Measurements from ENCODE around the gene SFXN1.
A peak's percentile ranks its signal among the peaks of the same experiment; 100 is the strongest.

Gene SFXN1

GRCh38 chr5:175465282-175465681, 13.1 kb upstream of the SFXN1 start:
- no peak for DNase-seq (ENCODE audit: low read depth in 2 of 2)

- DNase-seq (ENCODE audit: low read depth in 2 of 2): no peak
Observed at GRCh38 chr5:175466700-175467318, 11.6 kb upstream of the SFXN1 start.

- DNase-seq (ENCODE audit: low read depth in 2 of 2): no peak
Observed at GRCh38 chr5:175467983-175468690, 10.2 kb upstream of the SFXN1 start.

- DNase-seq (ENCODE audit: low read depth in 2 of 2): no peak
Observed at GRCh38 chr5:175468892-175469291, 9.5 kb upstream of the SFXN1 start.

GRCh38 chr5:175469916-175470315, 8.4 kb upstream of the SFXN1 start:
- no peak for DNase-seq (ENCODE audit: low read depth in 2 of 2)

DNA sequence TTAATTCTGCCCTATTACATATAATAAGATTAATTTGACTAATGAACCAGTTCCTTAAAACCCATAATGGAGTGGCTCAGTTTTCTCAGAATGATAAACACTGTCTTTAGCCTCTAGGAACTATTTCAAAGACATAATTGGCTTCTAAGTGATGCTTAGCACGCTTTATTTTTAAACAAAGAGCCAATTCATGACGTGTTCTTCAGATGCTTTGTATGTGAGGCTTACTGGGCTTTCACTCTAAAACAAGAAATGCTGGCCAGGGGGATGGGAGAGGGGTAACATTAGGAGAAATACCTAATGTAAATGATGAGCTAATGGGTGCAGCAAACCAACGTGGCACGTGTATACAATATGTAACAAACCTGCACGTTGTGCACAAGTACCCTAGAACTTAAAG, 7.6 kb upstream of the SFXN1 start:
- DNase-seq (ENCODE audit: low read depth in 2 of 2): no peak

GRCh38 chr5:175471196-175471595, 7.2 kb upstream of the SFXN1 start:
- DNase-seq (ENCODE audit: low read depth in 2 of 2): no peak

DNA sequence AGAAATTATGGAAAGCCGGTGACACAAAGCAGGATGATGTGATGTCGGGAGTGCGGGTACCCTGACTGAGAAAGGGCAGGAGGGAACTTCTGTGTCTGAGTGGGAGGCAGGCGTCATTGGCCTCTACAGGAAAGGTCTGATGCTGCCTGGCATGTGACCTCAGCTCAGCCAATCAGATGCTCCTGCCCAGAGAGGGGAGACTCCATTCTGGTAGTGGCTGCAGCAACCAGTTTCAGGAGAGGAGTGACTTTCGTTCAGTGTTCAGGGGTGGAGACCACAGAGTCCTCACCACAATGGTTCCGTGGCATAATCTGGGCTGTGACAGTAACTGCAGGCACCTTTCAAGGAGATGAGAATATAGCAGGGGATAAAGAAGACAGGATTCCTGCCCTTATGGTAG, 6.7 kb upstream of the SFXN1 start:
- DNase-seq (ENCODE audit: low read depth in 2 of 2): peak; percentile 22 to 30

GRCh38 chr5:175472378-175472777, 6.0 kb upstream of the SFXN1 start:
- DNase-seq (ENCODE audit: low read depth in 2 of 2): no peak

- no peak for DNase-seq (ENCODE audit: low read depth in 2 of 2)
Observed at GRCh38 chr5:175475248-175475647, 3.1 kb upstream of the SFXN1 start.

GRCh38 chr5:175477440-175477839, 920 bp upstream of the SFXN1 start:
- no peak for DNase-seq (ENCODE audit: low read depth in 2 of 2)

- DNase-seq (ENCODE audit: low read depth in 2 of 2): no peak
Observed at GRCh38 chr5:175478008-175478383, 364 bp upstream of the SFXN1 start.

GRCh38 chr5:175479125-175479881, 943 bp downstream of the SFXN1 start:
- no peak for DNase-seq (ENCODE audit: low read depth in 2 of 2)

GRCh38 chr5:175483337-175483736, 5.0 kb downstream of the SFXN1 start:
- no peak for DNase-seq (ENCODE audit: low read depth in 2 of 2)

- no peak for DNase-seq (ENCODE audit: low read depth in 2 of 2)
Observed at GRCh38 chr5:175484322-175484721, 6.0 kb downstream of the SFXN1 start.

DNA sequence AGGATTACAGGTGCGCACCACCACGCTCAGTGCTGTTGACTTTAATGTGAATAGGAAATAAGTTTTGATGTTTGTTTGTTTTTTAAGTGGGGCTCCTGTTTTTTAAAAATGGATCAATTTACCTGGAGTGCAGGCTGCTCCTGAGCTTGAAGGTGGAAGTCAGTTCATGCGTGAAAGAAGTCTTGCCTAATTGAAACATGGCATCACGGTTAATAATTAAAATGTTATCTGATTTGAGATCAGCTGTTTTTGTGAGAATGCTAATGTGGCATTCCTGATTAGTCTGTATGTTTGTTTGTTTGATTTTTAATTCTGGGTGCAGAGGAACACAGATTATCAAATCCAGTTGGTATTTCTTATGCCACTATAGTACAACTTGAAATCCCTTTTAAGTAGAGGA, 6.5 kb downstream of the SFXN1 start:
- DNase-seq (ENCODE audit: low read depth in 2 of 2): no peak

DNA sequence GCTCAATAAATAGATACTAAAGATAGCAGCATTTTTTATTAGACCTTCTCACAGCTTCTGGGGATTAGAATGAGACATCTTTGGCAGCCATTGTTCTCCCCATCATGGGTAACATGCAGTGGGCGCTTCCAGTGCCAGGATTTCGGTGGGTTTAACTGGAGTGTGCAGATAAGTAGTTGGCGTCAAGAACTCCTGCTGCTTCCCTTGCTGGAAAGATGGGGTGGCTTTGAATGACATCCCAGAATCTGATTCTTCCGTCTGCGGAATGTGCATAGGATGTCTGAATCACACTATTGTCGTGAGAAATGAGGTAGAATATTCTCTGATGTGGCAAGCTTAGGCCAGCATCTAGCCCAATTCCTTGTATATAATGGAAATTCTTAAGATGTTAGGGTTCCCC, 7.3 kb downstream of the SFXN1 start:
- DNase-seq (ENCODE audit: low read depth in 2 of 2): no peak

GRCh38 chr5:175487514-175488222, 9.3 kb downstream of the SFXN1 start:
- DNase-seq (ENCODE audit: low read depth in 2 of 2): no peak

GRCh38 chr5:175489693-175490443, 11.5 kb downstream of the SFXN1 start:
- DNase-seq (ENCODE audit: low read depth in 2 of 2): no peak

DNA sequence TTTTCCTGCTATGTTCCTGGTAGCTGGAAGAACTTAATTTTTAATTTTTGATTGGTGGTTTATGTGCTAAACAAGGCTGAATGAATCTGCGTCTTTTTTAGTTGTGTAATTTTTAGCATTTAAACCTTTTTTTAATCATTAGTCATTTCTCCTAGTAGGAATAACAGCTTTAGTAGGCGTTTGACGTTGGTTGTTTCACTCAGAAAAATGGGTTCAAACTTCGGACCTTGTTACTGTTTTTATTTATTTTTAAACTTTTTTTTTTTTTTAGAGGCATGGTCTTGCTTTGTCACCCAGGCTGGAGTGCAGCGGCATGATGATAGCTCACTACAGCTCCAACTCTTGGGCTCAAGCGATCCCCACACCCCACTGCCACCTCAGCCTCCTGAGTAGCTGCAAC, 12.9 kb downstream of the SFXN1 start:
- no peak for DNase-seq (ENCODE audit: low read depth in 2 of 2)

- DNase-seq (ENCODE audit: low read depth in 2 of 2): no peak
Observed at GRCh38 chr5:175493260-175493659, 14.9 kb downstream of the SFXN1 start.

- DNase-seq (ENCODE audit: low read depth in 2 of 2): no peak
Observed at GRCh38 chr5:175493726-175494125, 15.4 kb downstream of the SFXN1 start.
